Glutamatergic neuron (in vitro differentiated cells): ENCODE measurements around the gene MYPN. TPM values are rescaled to one million over a fixed set of nuclear protein-coding genes. Genes with fewer than 3 reads are reported as not detected.

Source experiments
- DNase-seq: peaks from one replicate; pipeline ENCODE4 v3.0.0; 2022
- H3K27ac Mint-ChIP-seq: one replicate; pipeline ENCODE4 v1.8.0; 2020; ENCODE audit warnings: mild to moderate bottlenecking, mixed read lengths, inconsistent platforms; ENCODE audit not compliant: unreplicated experiment
- H3K27me3 Mint-ChIP-seq: one replicate; pipeline ENCODE4 v1.8.0; 2020; ENCODE audit warnings: mild to moderate bottlenecking, moderate library complexity, mixed read lengths, inconsistent platforms; ENCODE audit not compliant: unreplicated experiment
- H3K36me3 Mint-ChIP-seq: one replicate; pipeline ENCODE4 v1.8.0; 2020; ENCODE audit warnings: mild to moderate bottlenecking, mixed read lengths, inconsistent platforms; ENCODE audit not compliant: unreplicated experiment
- H3K4me1 Mint-ChIP-seq: one replicate; pipeline ENCODE4 v1.8.0; 2020; ENCODE audit warnings: mild to moderate bottlenecking, low read depth, mixed read lengths, inconsistent platforms; ENCODE audit not compliant: unreplicated experiment
- H3K4me3 Mint-ChIP-seq: one replicate; pipeline ENCODE4 v1.8.0; 2020; ENCODE audit warnings: mild to moderate bottlenecking, mixed read lengths, inconsistent platforms; ENCODE audit not compliant: unreplicated experiment
- H3K9me3 Mint-ChIP-seq: one replicate; pipeline ENCODE4 v1.8.0; 2020; ENCODE audit warnings: mild to moderate bottlenecking, moderate library complexity, mixed read lengths, inconsistent platforms; ENCODE audit not compliant: unreplicated experiment
- CTCF ChIP-seq: fragments of 200-600 bp; sonication (generic); IDR thresholded peaks from one replicate; pipeline ENCODE4 v1.5.0; 2021; ENCODE audit not compliant: partially characterized antibody, unreplicated experiment
- total RNA-seq: library from RNA; stranded (reverse); fragmentation: NEBNext Ultra II Directional; extraction: Animal tissue kit (Norgen Biotek cat#: 25700); gene quantifications from one replicate; pipeline ENCODE4 v1.2.1, GENCODE V29; 2021; ENCODE audit not compliant: unreplicated experiment

The MYPN gene
- total RNA-seq, 1 donor from 2014 or later, result not detected

GRCh38 chr10:68211669-68212068 lies 102.4 kb downstream of the MYPN start:
- H3K4me1 Mint-ChIP-seq, result no peaks in the 10 kb centered on the region
- no peak overlapping the region for H3K27ac Mint-ChIP-seq
- no peak overlapping the region for H3K4me3 Mint-ChIP-seq
- no peak for DNase-seq
- H3K36me3 Mint-ChIP-seq, result no peaks in the 10 kb centered on the region
- H3K9me3 Mint-ChIP-seq, result no peaks in the 10 kb centered on the region
- TF ChIP-seq CTCF, result no peak
- no peaks in the 10 kb centered on the region for H3K27me3 Mint-ChIP-seq

GRCh38 chr10:68212721-68213352 lies 103.5 kb downstream of the MYPN start:
- Mint-ChIP-seq H3K27me3 (no peaks in the 10 kb centered on the region), H3K27ac (no peak overlapping the region), H3K4me1 (no peaks in the 10 kb centered on the region), H3K36me3 (no peaks in the 10 kb centered on the region), H3K4me3 (no peak overlapping the region), H3K9me3 (no peaks in the 10 kb centered on the region)
- no peak for DNase-seq
- TF ChIP-seq CTCF, result peak; percentile 83

GRCh38 chr10:68218786-68219185 lies 109.5 kb downstream of the MYPN start:
- Mint-ChIP-seq H3K27me3 (no peaks in the 10 kb centered on the region), H3K4me3 (no peak overlapping the region), H3K4me1 (no peaks in the 10 kb centered on the region), H3K27ac (no peak overlapping the region), H3K36me3 (no peaks in the 10 kb centered on the region), H3K9me3 (no peaks in the 10 kb centered on the region)
- no peak for DNase-seq
- TF ChIP-seq CTCF, result no peak

GRCh38 chr10:68221196-68221595 lies 111.9 kb downstream of the MYPN start:
- TF ChIP-seq CTCF, result no peak
- H3K27ac Mint-ChIP-seq, result no peak overlapping the region
- no peak for DNase-seq
- no peak overlapping the region for H3K4me3 Mint-ChIP-seq
- no peaks in the 10 kb centered on the region for H3K4me1 Mint-ChIP-seq
- H3K36me3 Mint-ChIP-seq, result no peaks in the 10 kb centered on the region
- no peaks in the 10 kb centered on the region for H3K27me3 Mint-ChIP-seq
- no peaks in the 10 kb centered on the region for H3K9me3 Mint-ChIP-seq

- Mint-ChIP-seq H3K9me3 (no peaks in the 10 kb centered on the region), H3K36me3 (no peaks in the 10 kb centered on the region), H3K4me3 (no peak overlapping the region), H3K27ac (no peak overlapping the region), H3K27me3 (no peaks in the 10 kb centered on the region), H3K4me1 (no peaks in the 10 kb centered on the region)
- TF ChIP-seq CTCF, result no peak
- no peak for DNase-seq
Measured at GRCh38 chr10:68222391-68222790, 113.1 kb downstream of the MYPN start.
